Measurements from ENCODE around the gene COX8C. TPM values are rescaled to one million over a fixed set of nuclear protein-coding genes. Genes with fewer than 3 reads are reported as not detected.

COX8C gene
- total and polyA plus RNA-seq, 10 of the 15 experiments (the other 5 are each of a cell fraction or from before 2014, with no cell fraction given): 0.15 to 0.20 TPM; not detected in 8

DNA sequence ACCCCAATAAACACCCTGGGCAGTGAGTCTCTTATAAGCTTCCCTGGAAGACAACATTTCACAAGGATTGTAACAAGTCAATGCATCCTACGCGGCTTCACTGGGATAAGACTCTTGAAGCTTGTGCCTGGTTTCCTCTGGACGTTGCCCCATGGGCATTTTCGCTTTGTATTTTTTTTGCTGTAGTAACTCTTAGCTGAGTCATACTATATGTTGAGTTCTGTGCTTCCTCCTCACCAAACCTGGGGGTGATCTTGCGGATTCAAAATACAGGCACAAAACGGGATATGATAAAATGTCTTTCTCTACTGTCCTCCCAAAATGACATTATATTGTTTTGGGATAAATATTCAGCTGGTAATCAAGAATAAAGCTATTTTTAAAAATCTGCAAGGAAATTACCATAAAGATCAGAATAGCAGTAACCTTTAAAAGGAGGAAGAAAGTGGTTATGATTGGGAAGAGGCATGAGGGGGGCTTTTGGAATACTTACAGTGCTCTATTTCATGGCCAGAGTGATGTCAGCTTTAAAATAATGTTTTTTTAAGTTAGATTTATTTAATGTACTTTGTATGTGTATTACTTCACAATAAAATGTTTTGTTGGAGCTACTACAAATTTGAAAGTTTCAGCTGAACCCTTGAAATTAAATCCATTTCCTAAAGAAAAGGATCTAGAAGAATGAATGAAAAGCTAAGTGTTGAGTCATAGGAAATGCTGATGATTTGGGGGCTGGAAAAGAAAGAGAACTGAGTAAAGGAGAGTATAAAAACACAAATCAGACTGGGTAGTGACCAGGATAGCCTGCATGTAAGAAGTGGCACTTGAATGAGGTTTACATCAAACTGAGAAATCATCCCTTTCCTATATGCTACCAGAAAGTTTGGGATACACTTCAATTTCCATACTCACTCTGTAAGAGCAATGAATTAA is 28.8 kb upstream of the COX8C start (continued):
- TF ChIP-seq REST (IDR thresholded peaks at IDR 0.05; ENCODE audit: low read depth, low read length): no peak
- no peak for TF ChIP-seq SREBF1 (IDR thresholded peaks at IDR 0.05; ENCODE audit: low read length)
- no peak for TF ChIP-seq CTCF (IDR thresholded peaks at IDR 0.05 in 2 of 3, conservative IDR thresholded peaks at IDR 0.05 in 1 of 3; ENCODE audit: control insufficient read depth in 2 of 3, extremely low read depth in 1 of 3, insufficient read depth in 1 of 3, low read depth in 3 of 3, low read length in 3 of 3)
- no peak for TF ChIP-seq ZNF24 (IDR thresholded peaks at IDR 0.05)
- TF ChIP-seq, protein P1, sequence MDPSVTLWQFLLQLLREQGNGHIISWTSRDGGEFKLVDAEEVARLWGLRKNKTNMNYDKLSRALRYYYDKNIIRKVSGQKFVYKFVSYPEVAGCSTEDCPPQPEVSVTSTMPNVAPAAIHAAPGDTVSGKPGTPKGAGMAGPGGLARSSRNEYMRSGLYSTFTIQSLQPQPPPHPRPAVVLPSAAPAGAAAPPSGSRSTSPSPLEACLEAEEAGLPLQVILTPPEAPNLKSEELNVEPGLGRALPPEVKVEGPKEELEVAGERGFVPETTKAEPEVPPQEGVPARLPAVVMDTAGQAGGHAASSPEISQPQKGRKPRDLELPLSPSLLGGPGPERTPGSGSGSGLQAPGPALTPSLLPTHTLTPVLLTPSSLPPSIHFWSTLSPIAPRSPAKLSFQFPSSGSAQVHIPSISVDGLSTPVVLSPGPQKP (IDR thresholded peaks at IDR 0.05; ENCODE audit: low read depth, low read length): no peak
- TF ChIP-seq NR2C2 (IDR thresholded peaks at IDR 0.05; ENCODE audit: borderline replicate concordance, control insufficient read depth, insufficient read length, low read depth): no peak
- no peak for TF ChIP-seq POLR2A (IDR thresholded peaks at IDR 0.05; ENCODE audit: low read depth, low read length)

Measured in GM12878 (cell line).